ENCODE data around the gene CCDC68. TPM values are rescaled to one million over a fixed set of nuclear protein-coding genes. Genes with fewer than 3 reads are reported as not detected.

The CCDC68 gene
- total RNA-seq, 4 donors from 2014 or later = 1.1 to 1.5 (median 1.3) TPM

DNA sequence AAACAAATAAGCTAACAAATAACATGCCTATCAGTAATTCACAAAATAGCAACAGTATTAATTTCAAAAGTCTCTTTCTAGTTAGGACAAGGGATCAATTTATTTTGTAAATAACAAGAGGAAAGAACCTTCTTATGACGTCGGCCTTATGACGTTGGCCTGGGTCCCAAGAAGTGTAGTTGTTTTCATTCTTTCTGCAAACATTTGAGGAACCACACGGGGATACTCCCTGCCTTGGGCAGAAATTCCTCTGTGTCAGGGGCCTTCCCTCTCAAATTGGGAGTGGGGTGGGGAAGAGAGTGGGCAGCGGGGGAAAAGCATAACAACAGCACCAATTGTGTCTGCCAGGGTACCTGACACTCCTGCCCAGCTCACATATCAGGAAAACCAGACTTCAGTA lies 1.3 kb downstream of the CCDC68 start:
- WGBS, 2 donors = 43 to 47% methylated on average over 5 of the region's 5 CpGs
- H3K4me3 ChIP-seq (ENCODE audit: low read depth, poor library complexity, severe bottlenecking) = no peak overlapping the region
- TF ChIP-seq, protein P1, sequence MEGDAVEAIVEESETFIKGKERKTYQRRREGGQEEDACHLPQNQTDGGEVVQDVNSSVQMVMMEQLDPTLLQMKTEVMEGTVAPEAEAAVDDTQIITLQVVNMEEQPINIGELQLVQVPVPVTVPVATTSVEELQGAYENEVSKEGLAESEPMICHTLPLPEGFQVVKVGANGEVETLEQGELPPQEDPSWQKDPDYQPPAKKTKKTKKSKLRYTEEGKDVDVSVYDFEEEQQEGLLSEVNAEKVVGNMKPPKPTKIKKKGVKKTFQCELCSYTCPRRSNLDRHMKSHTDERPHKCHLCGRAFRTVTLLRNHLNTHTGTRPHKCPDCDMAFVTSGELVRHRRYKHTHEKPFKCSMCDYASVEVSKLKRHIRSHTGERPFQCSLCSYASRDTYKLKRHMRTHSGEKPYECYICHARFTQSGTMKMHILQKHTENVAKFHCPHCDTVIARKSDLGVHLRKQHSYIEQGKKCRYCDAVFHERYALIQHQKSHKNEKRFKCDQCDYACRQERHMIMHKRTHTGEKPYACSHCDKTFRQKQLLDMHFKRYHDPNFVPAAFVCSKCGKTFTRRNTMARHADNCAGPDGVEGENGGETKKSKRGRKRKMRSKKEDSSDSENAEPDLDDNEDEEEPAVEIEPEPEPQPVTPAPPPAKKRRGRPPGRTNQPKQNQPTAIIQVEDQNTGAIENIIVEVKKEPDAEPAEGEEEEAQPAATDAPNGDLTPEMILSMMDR (IDR thresholded peaks at IDR 0.05) = no peak
- no peak for TF ChIP-seq POLR2A (IDR thresholded peaks at IDR 0.05)
- DNase-seq (ENCODE audit: low spot score in 2 of 2) = no peak
- intact Hi-C loops (cut with DNase I; ENCODE audit: low total_unique reads) = no loop called here

DNA sequence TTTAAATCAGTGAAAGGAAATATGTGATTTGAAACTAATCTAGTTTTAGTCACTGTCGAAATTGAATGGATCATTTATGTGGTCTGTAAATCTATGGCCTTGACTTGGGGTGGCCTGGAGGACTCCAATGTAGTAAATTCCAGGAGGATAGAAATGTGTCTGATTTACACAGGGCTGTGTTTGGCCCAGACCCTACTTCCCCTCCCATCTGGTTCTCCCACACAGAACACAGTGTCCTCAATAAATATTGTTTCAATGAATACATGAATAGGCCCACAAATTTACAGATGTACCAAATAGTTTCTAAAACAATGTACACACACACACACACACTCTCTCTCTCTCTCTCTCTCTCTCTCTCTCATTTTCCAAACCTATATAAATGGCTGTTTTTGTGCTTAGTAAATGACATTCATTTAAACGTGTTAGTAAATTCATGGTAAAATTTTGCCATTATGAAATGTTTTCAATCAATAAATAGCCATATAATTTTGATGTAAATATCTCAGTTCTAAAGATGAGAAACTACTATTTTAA lies 1.9 kb downstream of the CCDC68 start:
- no peak for DNase-seq (ENCODE audit: low spot score in 2 of 2)
- intact Hi-C loops (cut with DNase I; ENCODE audit: low total_unique reads) = no loop called here
- WGBS, 2 donors = 67 to 75% methylated on average over 2 of the region's 2 CpGs
- no peak overlapping the region for H3K4me3 ChIP-seq (ENCODE audit: low read depth, poor library complexity, severe bottlenecking)
- no peak for TF ChIP-seq POLR2A (IDR thresholded peaks at IDR 0.05)

DNA sequence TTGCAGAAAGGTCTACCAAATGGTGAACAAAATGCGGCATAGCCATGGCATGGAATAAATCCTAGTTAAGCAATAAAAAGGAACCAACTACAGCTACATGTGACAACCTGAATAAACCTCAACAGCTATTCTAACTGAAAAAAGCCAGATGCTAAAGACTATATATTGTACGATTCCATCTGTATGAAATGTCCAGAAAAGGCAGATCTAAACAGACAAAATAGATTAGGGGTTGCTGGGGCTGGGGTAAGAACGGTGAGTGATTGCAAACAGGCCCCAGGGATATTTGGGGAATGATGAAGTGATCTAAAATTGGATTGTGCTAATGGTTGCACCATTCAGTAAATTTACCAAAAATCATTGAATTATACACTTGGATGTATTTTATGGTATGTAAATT lies 2.8 kb downstream of the CCDC68 start:
- no peak for DNase-seq (ENCODE audit: low spot score in 2 of 2)
- H3K4me3 ChIP-seq (ENCODE audit: low read depth, poor library complexity, severe bottlenecking) = no peak overlapping the region
- 79 to 86% methylated on average over 3 of the region's 3 CpGs for WGBS, 2 donors
- TF ChIP-seq POLR2A (IDR thresholded peaks at IDR 0.05) = no peak
- TF ChIP-seq, protein P1 (IDR thresholded peaks at IDR 0.05) = no peak
- intact Hi-C loops (cut with DNase I; ENCODE audit: low total_unique reads) = no loop called here

DNA sequence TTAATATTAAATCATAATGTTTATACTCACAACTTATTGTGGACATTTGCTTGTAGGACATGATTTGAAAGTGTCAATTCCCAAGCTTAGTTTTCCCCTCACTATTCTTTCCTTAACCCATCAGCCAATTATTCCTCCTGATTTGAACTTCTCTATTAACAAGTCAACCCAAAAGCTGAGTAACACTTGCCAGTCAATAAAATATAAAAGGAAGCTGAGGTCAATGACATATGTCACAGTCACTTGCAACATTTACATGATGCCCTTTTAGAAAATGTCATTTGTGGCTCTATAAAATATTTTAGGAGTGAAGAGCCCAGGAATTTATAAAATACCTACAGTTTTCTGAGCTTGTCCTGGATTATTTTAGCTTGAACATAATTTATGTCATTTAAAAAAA lies 7.2 kb downstream of the CCDC68 start:
- intact Hi-C loops (cut with DNase I; ENCODE audit: low total_unique reads) = no loop called here
- no peak for DNase-seq (ENCODE audit: low spot score in 2 of 2)
- TF ChIP-seq POLR2A (IDR thresholded peaks at IDR 0.05) = no peak
- TF ChIP-seq, protein P1 (IDR thresholded peaks at IDR 0.05) = no peak
- no peak overlapping the region for H3K4me3 ChIP-seq (ENCODE audit: low read depth, poor library complexity, severe bottlenecking)

DNA sequence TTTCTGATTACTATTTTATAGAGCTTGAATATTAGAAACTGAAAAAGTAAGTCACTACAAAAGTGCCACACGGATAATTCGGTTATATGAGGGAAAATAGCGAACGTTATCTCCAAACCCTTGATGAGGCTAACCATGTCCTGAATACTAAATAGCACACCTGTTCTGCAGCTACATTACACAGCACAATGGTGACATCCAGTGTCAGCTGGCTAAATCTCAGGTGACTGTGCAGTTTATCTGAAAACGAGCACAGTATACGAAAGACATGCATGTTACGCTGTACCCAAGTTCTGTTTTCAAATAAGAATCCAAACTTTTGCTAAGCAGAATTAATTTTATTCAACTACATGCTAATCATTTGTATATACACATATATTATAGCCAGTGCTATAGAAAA lies 9.0 kb downstream of the CCDC68 start:
- WGBS, 2 donors = 65 to 68% methylated on average over 7 of the region's 7 CpGs
- DNase-seq (ENCODE audit: low spot score in 2 of 2) = no peak

DNA sequence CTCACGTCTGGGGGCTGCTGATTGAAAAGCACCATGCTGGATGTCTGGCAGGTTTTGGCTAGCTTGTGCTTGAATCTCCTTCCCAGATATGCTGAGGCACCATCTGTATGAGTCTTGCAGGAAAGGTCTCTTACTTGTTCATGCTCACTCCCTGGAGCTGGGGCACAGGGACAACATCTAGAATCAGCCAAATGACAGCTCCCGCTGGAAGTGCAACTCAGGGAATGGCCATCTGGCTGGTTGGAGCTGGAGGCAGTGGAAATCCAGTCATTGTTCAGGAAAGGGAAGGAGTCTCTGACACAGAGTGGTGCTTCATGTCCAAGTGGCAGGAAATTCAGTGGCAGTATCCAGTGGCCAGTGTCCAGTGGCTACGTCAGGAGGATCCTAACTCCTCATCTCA lies 9.7 kb downstream of the CCDC68 start:
- no peak for TF ChIP-seq POLR2A (IDR thresholded peaks at IDR 0.05)
- TF ChIP-seq, protein P1 (IDR thresholded peaks at IDR 0.05) = no peak
- intact Hi-C loops (cut with DNase I; ENCODE audit: low total_unique reads) = no loop called here
- DNase-seq (ENCODE audit: low spot score in 2 of 2) = no peak
- H3K4me3 ChIP-seq (ENCODE audit: low read depth, poor library complexity, severe bottlenecking) = no peak overlapping the region
- WGBS, 2 donors = 76 to 80% methylated on average over 3 of the region's 3 CpGs

More for the DNA sequence above, 9.0 kb downstream of the CCDC68 start:
- no peak for TF ChIP-seq POLR2A (IDR thresholded peaks at IDR 0.05)
- TF ChIP-seq, protein P1 (IDR thresholded peaks at IDR 0.05) = no peak
- intact Hi-C loops (cut with DNase I; ENCODE audit: low total_unique reads) = no loop called here
- H3K4me3 ChIP-seq (ENCODE audit: low read depth, poor library complexity, severe bottlenecking) = no peak overlapping the region

Data from lower leg skin (tissue), 4 donors.